Ascending aorta (tissue), 2 donors: ENCODE measurements around the gene PPID. TPM values are rescaled to one million over a fixed set of nuclear protein-coding genes. Genes with fewer than 3 reads are reported as not detected.
"Not testable (repeated sequence)": the region's sequence is repeated elsewhere in the genome, so short reads cannot be mapped to it uniquely, and the experiment has no call there.

Experiments
- DNase-seq, 2 donors: peaks; one replicate each; pipeline ENCODE4 v3.0.0-alpha.2; 2019; ENCODE audit warnings: low spot score in 2 of 2
- H3K27ac ChIP-seq, 2 donors: fragments of 200-600 bp; sonication (generic); one replicate each; pipeline ENCODE4 v1.5.1; 2016 to 2017; ENCODE audit warnings: mild to moderate bottlenecking in 1 of 2
- H3K27me3 ChIP-seq: fragments of 200-600 bp; sonication (generic); one replicate; pipeline ENCODE4 v1.5.1; 2017
- H3K36me3 ChIP-seq, 2 donors: fragments of 200-600 bp; sonication (generic); one replicate each; pipeline ENCODE4 v1.5.1; 2016
- H3K4me1 ChIP-seq, 2 donors: fragments of 200-600 bp; sonication (generic); one replicate each; pipeline ENCODE4 v1.5.1; 2016 to 2017; ENCODE audit warnings: mild to moderate bottlenecking in 1 of 2
- H3K4me3 ChIP-seq, 2 donors: fragments of 200-600 bp; sonication (generic); one replicate each; pipeline ENCODE4 v1.5.1; 2016 to 2017; ENCODE audit warnings: mild to moderate bottlenecking in 1 of 2
- H3K9me3 ChIP-seq, 2 donors: fragments of 200-600 bp; sonication (generic); one replicate each; pipeline ENCODE4 v1.5.1; 2016
- intact Hi-C: fragments of 100-400 bp; cut with DNase I; formaldehyde crosslinking; loops from one replicate; pipeline ENCODE4 v1.15.1; 2023
- total RNA-seq: library from RNA; depleted of rRNA; stranded (reverse); fragments of >200 nt; gene quantifications from one replicate; pipeline ENCODE4 v1.1.0, GENCODE V29; 2016
- TF ChIP-seq, protein P1 (sequence below), 3 experiments: fragments of 200-600 bp in 2 of 3; fragments of 450-650 bp in 1 of 3; sonication (generic) in 2 of 3; IDR thresholded peaks; one replicate each; pipeline ENCODE4 v1.5.1; 2016 to 2019; ENCODE audit warnings: antibody characterized with exemption in 3 of 3, mild to moderate bottlenecking in 1 of 3, moderate library complexity in 1 of 3

Gene PPID
- total RNA-seq, 1 donor from 2014 or later = 20.8 TPM

DNA sequence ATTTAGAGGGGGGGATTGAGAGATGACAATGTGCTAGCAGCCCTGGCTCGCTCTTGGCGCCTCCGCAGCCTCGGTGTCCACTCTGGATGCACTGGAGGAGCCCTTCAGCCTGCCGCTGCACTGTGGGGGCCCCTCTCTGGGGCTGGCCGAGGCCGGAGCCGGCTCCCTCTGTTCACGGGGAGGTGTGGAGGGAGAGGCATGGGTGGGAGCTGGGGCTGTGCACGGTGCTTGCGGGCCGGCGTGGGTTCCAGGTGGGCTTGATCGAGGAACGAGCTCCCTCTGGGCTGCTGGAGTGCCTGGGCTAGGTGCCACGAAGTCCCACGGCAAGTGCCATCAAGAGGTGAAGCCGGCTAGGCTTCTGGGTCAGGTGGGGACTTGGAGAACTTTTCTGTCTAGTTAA lies 58.4 kb downstream of the PPID start:
- no peak for DNase-seq
- Histone ChIP-seq H3K9me3 (no peaks in the 10 kb centered on the region), H3K36me3 (no peaks in the 10 kb centered on the region), H3K4me3 (no peak overlapping the region), H3K27ac (no peak overlapping the region), H3K4me1 (no peaks in the 10 kb centered on the region), H3K27me3 (no peaks in the 10 kb centered on the region)
- TF ChIP-seq, protein P1, sequence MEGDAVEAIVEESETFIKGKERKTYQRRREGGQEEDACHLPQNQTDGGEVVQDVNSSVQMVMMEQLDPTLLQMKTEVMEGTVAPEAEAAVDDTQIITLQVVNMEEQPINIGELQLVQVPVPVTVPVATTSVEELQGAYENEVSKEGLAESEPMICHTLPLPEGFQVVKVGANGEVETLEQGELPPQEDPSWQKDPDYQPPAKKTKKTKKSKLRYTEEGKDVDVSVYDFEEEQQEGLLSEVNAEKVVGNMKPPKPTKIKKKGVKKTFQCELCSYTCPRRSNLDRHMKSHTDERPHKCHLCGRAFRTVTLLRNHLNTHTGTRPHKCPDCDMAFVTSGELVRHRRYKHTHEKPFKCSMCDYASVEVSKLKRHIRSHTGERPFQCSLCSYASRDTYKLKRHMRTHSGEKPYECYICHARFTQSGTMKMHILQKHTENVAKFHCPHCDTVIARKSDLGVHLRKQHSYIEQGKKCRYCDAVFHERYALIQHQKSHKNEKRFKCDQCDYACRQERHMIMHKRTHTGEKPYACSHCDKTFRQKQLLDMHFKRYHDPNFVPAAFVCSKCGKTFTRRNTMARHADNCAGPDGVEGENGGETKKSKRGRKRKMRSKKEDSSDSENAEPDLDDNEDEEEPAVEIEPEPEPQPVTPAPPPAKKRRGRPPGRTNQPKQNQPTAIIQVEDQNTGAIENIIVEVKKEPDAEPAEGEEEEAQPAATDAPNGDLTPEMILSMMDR (IDR thresholded peaks at IDR 0.05) = no peak
- intact Hi-C loops = no loop called here

DNA sequence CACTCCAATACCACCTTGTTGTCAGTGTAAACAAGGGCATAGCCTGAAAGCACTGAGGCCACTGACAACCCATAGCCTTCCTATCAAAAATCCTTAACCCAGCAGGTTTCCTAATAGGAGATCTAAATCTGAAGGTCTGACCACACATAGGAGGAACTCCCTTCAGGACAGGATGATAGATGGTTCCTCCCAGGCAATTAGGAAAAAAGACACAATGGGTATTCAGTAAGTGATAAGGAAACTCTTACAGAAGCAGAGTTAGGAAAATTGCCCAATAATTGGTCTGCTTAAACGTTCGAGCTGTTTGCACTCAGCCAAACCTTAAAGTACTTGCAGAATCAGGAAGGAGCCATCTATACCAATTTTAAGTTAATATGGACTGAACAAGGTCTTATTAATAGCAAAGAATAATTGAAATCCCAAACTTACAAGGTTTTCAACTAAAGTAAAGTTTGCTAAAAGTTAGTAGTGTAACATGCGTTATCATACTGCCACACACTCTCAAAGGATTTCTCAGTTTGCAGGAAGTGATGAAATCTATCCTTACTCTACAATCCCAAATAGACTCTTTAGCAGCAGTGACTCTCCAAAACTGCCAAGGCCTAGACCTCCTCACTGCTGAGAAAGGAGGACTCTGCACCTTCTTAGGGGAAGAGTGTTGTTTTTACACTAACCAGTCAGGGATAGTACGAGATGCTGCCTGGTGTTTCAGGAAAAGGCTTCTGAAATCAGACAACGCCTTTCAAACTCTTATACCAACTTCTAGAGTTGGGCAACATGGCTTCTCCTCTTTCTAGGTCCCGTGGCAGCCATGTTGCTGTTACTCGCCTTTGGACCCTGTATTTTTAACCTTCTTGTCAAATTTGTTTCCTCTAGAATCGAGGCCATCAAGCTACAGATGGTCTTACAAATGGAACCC lies 59.2 kb downstream of the PPID start:
- H3K36me3 ChIP-seq, H3K27ac ChIP-seq, H3K9me3 ChIP-seq, H3K4me3 ChIP-seq, H3K27me3 ChIP-seq, intact Hi-C loops, DNase-seq, H3K4me1 ChIP-seq: not testable (repeated sequence)

DNA sequence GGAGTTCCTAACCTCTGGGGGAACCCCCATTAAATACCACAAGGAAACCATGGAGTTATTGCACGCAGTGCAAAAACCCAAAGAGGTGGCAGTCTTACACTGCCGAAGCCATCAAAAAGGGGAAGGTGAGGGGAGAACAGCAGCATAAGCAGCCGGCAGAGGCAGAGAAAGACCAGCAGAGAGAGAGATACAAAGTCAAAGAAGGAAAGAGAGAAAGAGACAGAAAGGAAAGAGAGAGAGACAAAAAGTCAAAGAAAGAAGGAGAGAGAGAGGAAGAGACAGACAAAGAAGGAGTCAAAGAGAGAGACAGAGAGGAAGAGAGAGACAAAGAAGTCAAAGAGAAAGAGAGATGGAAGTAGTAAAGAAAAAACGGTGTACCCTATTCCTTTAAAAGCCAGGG lies 59.9 kb downstream of the PPID start:
- H3K9me3 ChIP-seq, H3K27me3 ChIP-seq, DNase-seq, H3K4me3 ChIP-seq, intact Hi-C loops, H3K36me3 ChIP-seq, H3K27ac ChIP-seq, H3K4me1 ChIP-seq: not testable (repeated sequence)

Other genes starting within 250 kb of the PPID start
- gene RXFP1, start 201.5 kb downstream of the PPID start, total RNA-seq = 0.75 TPM
- 0.75 TPM for gene C4orf46, start 51.5 kb downstream of the PPID start, total RNA-seq
- gene ETFDH, start 51.1 kb downstream of the PPID start, total RNA-seq = 1.4 TPM
- 44.1 TPM for gene FNIP2, start 45.6 kb upstream of the PPID start, total RNA-seq